WERI-Rb-1 (cell line): ENCODE data around the gene BEAN1.

Experiments used
- DNase-seq: peaks from one replicate; pipeline ENCODE4 v3.0.0-alpha.2; 2020
- H3K27ac ChIP-seq: fragments of 250-450 bp; sonication (Bioruptor Pico); 2 replicates; pipeline ENCODE4 v1.5.1; 2020; ENCODE audit warnings: mild to moderate bottlenecking, moderate library complexity
- H3K27me3 ChIP-seq: fragments of 250-450 bp; sonication (Bioruptor Pico); 2 replicates; pipeline ENCODE4 v1.5.1; 2021; ENCODE audit warnings: mild to moderate bottlenecking, low read depth, moderate library complexity; ENCODE audit not compliant: insufficient read depth, severe bottlenecking
- H3K36me3 ChIP-seq: fragments of 250-450 bp; sonication (Bioruptor Pico); 2 replicates; pipeline ENCODE4 v1.5.1; 2020; ENCODE audit warnings: mild to moderate bottlenecking, moderate library complexity
- H3K4me3 ChIP-seq: 2 replicates; pipeline ENCODE4 v1.5.1; 2011; ENCODE audit warnings: low read depth, mild to moderate bottlenecking, control low read depth, low read length
- H3K9me3 ChIP-seq: fragments of 250-450 bp; sonication (Bioruptor Pico); 2 replicates; pipeline ENCODE4 v1.5.1; 2021; ENCODE audit warnings: mild to moderate bottlenecking, moderate library complexity; ENCODE audit not compliant: severe bottlenecking
- CTCF ChIP-seq: IDR thresholded peaks from 2 replicates; pipeline ENCODE4 v1.5.1; 2011; ENCODE audit warnings: low read depth, mild to moderate bottlenecking, control low read depth, inconsistent platforms, low read length

Gene BEAN1

GRCh38 chr16:66469947-66470546 lies 43.0 kb downstream of the BEAN1 start:
- DNase-seq, result no peak
- H3K4me3 ChIP-seq, result no peak overlapping the region
- no peaks in the 10 kb centered on the region for H3K9me3 ChIP-seq
- H3K27me3 ChIP-seq, result no peaks in the 10 kb centered on the region
- no peaks in the 10 kb centered on the region for H3K36me3 ChIP-seq
- no peak for TF ChIP-seq CTCF
- no peak overlapping the region for H3K27ac ChIP-seq

GRCh38 chr16:66470556-66470955 lies 43.5 kb downstream of the BEAN1 start:
- Histone ChIP-seq H3K9me3 (no peaks in the 10 kb centered on the region), H3K4me3 (no peak overlapping the region), H3K27ac (no peak overlapping the region), H3K36me3 (no peaks in the 10 kb centered on the region), H3K27me3 (no peaks in the 10 kb centered on the region)
- no peak for DNase-seq
- no peak for TF ChIP-seq CTCF

- Histone ChIP-seq H3K9me3 (no peaks in the 10 kb centered on the region), H3K4me3 (no peak overlapping the region), H3K36me3 (no peaks in the 10 kb centered on the region), H3K27ac (no peak overlapping the region), H3K27me3 (no peaks in the 10 kb centered on the region)
- DNase-seq, result no peak
- no peak for TF ChIP-seq CTCF
These were observed 44.2 kb downstream of the BEAN1 start for GRCh38 chr16:66471264-66471663.

- no peaks in the 10 kb centered on the region for H3K27me3 ChIP-seq
- no peaks in the 10 kb centered on the region for H3K36me3 ChIP-seq
- H3K9me3 ChIP-seq, result no peaks in the 10 kb centered on the region
- TF ChIP-seq CTCF, result peak; percentile 28
- no peak for DNase-seq
- no peak overlapping the region for H3K27ac ChIP-seq
- H3K4me3 ChIP-seq, result no peak overlapping the region
These were observed 44.8 kb downstream of the BEAN1 start for GRCh38 chr16:66471716-66472393.

GRCh38 chr16:66473051-66473571 lies 46.0 kb downstream of the BEAN1 start:
- no peak for DNase-seq
- Histone ChIP-seq H3K27me3 (no peaks in the 10 kb centered on the region), H3K27ac (no peak overlapping the region), H3K9me3 (no peaks in the 10 kb centered on the region), H3K36me3 (no peaks in the 10 kb centered on the region), H3K4me3 (no peak overlapping the region)
- no peak for TF ChIP-seq CTCF
